A204.1 (cell line): ENCODE measurements around the gene TMIGD1.
"Not testable (repeated sequence)": the region's sequence is repeated elsewhere in the genome, so short reads cannot be mapped to it uniquely, and the experiment has no call there.

Experiments
- FAIRE-seq: peaks from 2 replicates; lab custom pipeline; 2012; peaks lifted over from hg19 to GRCh38; lab: Jason Lieb, UNC

The TMIGD1 gene

DNA sequence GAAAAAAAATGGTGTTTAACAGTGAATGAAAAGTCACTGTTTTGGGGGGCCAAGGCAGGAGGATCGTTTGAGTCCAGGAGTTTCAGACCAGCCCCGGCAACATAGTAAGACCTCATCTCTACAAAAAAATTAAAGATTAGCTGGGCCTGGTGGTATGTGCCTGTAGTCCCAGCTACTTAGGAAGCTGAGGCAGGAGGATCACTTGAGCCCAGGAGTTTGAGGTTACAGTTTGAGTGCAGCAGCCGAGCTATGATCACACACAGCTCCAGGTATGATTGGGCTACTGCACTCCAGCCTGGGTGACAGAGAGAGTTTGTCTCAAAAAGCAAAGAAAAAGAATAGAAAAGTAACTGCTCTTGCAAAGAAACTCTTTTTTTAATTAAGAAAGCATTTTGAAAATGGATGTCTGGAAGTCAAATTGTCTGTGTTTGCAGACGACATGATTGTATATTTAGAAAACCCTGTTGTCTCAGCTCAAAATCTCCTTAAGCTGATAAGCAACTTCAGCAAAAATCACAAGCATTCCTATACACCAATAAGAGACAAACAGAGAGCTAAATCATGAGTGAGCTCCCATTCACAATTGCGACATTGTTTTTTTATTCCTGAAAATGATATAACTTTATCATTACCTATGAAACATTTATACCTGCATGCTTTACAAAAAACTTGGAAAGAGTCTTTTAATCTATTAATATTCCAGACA is 24.4 kb upstream of the TMIGD1 start:
- FAIRE-seq: no peak

DNA sequence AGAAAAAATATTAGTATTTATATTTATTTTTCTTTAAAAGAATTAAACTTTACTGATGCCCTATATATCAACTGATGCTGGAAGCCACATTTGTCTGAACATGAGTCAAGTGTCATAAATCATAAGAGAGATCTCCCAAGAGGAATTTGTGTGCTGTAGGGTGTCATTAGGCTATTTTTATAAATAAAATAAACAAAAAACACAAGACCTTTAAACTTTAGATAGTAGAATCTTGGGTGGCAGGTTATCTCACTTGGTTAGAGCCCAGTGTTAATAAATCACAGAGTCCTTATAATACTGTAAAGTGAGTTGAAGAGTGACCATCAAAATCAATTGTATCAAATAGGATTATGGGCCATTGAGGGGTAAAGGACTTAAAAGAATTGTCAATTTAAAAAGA is 23.6 kb upstream of the TMIGD1 start:
- no peak for FAIRE-seq

DNA sequence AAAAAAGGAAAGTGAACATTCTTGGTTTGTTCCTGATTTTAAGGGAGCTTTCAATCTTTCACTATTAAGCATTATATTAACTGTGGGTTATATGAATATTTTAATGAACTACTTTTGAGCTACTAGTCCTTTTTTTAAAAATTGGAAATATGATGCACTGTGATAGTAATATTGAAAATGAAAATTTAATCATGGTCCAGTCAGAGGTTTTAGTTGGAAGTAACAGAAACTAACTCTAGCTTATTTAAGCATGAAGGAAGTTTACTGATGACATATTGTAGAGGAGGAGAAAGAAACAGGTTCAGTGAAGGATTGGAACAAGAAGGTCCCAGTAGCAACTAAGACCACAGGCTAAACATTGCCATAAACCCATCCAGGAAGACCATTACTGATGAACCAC is 20.8 kb upstream of the TMIGD1 start:
- no peak for FAIRE-seq

DNA sequence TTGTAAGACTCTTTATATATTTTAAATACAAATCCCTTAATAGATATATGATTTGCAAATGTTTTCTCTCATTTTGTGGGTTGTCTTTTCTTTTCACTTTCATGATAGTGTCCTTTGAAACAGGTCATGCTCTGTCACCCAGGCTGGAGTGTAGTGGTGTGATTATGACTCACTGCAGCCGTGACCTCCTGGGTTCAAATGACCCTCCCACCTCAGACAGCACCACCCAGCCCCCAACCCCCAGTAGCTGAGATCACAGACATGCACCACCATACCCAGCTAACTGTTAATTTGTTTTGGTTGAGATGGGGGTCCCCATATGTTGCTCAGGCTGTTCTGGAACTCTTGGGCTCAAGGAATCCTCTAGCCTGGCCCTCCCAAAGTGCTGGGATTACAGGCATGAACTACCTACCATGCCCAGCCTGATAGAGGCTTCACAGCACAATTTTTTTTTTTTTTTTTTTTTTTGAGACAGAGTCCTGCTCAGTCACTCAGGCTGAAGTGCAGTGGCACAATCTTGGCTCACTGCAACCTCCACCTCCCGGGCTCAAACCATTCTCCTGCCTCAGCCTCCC is 18.5 kb upstream of the TMIGD1 start:
- FAIRE-seq: no peak

DNA sequence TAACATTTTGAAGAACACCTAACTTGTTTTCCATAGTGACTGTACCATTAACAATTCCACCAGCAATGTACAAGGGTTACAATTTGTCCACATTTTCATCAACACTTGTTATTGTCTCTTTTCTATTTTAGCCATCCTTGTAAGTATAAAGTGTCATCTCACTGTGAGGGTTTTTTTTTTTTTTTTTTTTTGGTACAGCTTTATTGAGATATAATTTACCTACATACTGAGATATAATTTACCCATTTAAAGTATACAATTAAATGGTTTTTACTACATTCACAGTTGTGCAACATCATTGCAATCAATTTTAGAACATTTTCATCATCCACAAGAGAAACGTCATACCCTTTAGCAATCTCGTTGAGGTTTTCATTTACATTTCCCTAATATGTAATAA is 17.9 kb upstream of the TMIGD1 start:
- no peak for FAIRE-seq

DNA sequence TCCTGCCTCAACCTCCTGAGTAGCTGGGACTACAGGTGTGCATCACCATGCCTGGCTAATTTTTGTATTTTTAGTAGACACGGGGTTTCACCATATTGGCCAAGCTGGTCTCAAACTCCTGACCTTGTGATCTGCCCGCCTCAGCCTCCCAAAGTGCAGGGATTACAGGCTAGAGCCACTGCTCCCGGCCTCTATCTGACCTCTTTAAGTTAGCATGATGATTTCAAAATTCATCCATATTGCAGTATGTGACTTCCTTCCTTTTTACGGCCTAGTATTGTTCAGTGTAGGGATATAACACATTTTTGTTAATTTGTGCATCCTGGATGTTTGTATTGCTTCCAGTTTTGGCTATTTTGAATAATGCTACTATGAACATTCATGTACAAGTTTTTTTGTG is 17.4 kb upstream of the TMIGD1 start:
- not testable (repeated sequence) for FAIRE-seq

DNA sequence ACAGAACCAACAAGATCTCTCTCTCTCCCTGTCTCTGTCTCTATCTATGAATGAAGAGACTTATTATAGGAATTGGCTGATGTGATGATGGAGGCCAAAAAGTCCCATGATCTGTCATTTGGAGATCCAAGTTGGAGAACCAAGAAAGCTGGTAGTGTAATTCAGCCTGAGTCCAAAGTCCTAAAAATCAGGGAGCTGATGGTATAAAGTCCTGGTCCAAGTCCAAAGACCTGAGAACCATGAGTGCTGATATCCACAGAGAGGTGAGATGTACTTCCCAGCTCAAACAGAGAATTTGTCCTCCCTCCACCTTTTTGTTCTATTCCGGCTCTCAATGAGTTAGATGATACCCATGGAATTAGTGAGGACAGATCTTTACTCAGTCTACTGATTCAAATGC is 15.4 kb upstream of the TMIGD1 start:
- no peak for FAIRE-seq

DNA sequence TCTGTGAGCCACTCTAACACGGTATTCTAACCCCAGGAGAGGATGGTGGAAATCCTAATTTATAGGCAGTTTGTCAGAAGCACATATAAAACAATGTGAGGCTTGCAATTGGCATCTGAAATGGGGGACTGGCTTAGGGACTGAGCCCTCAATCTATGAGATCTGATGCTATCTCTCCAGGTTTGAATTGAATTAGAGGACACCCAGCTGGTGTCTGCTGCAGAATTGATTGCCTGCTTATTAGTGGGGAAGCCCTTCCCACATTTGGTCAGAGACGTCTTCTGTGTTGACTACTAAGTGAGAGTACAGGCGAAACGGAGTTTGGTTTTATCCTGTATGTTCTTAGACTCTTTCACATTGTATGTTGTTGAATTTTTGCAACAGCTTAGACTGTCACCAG is 13.6 kb upstream of the TMIGD1 start:
- FAIRE-seq: no peak

DNA sequence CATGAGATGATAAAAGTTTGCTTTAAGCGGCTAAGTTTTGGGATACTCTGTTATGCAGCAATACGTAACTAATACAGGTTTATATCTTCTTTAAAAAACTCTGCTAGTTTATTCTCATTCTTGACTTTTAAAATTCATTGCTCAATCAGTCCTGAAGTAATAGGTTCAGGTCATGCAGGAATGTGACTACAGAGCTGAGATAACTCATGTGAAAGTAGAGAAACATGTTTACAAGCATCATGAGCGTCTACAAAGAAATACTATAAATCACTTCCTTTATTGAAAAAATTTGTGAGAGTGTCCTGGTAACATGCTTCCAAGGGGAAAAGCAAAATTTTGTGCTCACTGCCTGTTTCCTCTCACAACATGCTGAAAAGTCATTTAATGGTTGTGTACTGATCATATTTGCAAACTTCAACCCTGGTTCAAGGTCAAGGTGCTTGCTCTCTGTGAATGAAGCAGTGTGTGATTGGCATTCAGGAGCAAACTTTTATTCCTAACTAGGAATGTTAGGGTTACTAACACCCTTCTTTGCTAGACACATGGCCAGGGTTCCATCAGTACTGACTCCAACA is 12.5 kb upstream of the TMIGD1 start:
- no peak for FAIRE-seq

DNA sequence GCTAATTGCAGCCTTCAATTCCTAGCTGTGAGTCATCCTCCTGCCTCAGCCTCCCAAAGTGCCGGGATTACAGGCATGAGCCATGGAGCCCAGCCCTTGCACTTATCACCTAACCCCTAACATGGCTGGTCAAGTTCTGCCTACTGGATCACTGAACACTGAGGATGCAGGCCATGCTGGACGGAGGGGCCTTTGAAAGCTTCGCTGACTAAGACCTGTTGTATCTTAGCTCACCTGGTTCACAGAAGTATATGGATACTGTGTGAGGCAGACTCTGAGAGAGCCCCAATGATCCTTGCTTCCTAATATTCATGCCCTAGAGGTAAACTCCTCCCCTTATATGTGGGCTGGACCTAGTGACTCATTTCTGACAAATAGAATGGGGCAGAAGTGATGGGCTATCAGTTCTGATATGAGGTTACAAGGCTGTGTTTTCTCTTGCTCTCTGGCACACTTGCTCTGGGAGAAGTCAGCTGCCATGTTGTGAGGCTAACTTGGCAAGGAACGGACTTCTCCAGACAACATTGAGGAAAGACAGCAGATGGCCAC is 11.7 kb upstream of the TMIGD1 start:
- no peak for FAIRE-seq

DNA sequence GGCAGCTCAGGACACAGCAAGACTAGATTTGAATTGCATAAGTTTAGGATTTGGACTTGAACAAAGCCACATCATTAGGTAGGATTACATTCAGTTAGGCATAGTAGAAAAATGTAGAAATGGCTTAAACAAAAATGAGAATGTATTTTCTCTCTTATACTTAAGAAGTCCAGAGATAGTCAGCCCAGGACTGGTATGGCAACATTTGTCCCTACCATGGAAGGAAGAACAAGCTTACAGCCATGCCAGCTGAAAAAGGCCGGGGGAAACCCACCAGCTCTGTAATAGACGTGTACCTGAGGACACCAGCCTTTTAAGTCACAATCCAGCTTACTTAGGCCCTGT is 11.2 kb upstream of the TMIGD1 start:
- FAIRE-seq: no peak

DNA sequence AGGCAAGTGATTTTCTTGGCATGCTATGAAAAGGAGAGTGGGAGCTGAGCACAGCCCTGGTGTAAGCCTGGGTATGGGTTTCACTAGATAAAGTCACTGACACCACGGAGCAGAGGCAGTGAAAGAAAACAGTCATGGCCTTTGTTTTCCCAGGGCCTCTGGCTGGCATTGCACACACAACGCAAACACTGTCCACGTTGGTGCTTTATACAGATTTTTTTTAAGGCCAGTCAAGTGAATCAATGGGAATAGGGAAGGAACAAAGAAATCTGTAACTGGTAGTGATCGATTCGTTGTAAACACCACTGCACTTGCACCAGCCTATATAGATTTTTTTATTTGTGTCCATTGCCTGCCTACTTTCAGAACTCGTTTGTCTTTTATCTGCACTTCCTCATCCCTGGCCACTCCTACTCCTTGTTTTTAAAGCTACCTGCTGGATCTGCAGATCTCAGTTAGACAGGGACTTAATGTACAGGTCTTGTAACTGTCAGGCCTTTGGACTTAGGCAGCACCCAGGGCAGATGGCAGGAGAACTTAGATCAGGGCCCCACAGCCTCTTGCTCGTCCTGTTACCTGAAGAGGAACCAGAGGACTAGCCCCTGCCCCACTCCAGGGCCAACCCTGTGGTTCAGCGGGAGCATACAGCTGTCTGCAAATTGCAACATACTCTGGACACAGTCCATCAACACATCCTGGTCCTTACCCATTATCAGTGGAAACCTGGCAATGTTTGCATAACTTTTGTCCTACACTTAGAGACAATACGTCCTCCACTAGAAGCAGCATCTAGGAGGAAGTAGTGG is 10.6 kb upstream of the TMIGD1 start:
- no peak for FAIRE-seq

DNA sequence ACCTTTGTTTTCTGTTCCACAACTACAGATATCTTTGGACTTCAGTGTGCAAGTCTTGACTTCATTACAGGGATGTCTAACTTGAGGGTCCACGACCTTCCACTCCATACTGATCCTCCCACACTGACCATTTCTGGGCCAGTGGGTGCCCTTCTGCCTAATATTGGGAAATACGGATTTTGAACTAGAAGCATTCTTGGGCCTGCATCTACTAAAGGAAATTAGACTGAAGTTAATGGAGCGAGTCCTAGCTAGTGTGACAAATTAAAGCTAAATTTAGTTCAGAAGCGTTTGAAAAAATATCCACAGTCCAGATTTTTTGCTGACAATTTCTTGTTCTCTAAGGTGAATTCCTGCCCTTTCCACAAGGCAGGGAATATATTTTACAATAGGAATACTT is 9.9 kb upstream of the TMIGD1 start:
- FAIRE-seq: no peak

DNA sequence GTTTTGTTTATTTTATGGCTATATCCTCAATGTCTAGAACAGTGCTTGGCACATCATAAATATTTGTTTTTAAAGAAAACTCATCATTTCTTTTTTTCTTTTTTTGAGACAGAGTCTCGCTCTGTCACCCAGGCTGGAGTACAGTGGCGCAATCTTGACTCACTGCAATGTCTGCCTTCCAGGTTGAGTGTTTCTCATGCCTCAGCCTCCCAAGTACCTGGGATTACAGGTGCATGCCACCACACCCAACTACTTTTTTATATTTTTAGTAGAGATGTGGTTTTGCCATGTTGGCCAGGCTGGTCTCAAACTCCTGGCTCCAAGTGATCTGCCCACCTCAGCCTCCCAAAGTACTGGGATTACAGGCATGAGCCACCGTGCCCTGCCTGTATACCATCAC is 9.4 kb upstream of the TMIGD1 start:
- FAIRE-seq: not testable (repeated sequence)

DNA sequence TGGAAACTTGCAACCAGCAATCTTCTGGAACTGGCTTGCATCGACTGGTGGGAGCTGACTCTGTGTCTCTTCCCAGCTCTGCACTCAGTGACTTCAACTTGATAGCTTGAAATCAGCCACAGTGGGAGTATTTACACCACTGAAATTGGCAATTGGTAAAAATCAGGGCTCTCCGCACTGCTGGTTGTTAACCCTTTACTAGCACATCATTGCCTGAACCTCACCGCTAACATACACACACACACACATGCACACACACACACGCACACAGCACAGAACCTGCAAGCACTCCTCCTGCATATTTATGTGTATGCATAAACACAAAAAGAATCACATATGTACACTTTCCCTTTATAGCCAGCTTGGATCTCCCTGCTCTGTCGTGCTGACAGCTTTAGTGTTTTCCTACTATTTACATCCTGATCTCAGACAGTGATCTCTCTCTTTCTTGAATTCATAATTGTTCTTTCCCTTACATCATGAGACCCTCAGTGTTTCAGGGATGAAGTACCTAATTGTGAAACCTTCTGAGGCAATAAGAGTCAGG is 7.9 kb upstream of the TMIGD1 start:
- FAIRE-seq: no peak

DNA sequence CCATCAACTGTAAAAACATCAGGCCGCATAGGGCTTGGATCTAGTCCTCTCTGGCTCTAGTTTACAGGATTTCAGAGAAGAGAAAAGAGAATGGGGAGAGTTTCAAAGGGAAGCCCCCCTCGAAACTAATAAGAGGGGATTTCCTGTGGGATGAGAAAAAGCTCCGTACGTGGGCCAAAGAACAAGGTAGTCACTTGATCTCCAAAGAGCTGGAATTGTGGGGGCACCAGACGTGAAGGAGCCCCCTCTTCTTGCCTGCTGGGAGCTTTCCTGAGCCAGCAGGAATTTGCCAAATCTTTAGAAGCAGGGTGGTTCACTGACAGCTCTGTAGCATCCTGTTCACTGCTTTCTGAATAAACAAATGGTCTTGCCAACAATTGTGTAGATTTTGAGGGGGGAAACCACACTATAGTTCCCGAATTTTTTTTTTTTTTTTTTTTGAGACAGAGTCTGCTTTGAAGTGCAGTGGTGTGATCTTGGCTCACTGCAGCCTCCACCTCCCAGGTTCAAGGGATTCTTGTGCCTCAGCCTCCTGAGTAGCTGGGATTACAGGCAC is 7.0 kb upstream of the TMIGD1 start:
- no peak for FAIRE-seq

DNA sequence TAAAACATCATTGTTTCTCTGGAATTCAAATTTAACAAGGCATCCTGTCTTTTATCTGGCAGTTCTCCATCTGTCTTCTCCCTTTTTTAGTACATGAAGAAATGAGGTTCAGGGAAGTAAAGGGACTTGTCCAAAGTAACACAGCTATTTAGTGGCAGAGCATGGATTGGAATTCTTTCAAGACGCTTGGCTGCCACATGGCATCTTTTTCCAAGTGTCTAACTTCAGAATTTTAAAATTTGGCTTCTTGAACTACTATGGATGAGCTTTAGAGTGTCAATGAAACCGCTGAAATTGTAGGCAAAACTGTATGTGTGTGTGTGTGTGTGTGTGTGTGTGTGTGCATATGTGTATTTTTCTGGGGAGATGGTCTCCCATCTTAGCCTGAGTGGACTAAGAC is 5.2 kb upstream of the TMIGD1 start:
- no peak for FAIRE-seq

DNA sequence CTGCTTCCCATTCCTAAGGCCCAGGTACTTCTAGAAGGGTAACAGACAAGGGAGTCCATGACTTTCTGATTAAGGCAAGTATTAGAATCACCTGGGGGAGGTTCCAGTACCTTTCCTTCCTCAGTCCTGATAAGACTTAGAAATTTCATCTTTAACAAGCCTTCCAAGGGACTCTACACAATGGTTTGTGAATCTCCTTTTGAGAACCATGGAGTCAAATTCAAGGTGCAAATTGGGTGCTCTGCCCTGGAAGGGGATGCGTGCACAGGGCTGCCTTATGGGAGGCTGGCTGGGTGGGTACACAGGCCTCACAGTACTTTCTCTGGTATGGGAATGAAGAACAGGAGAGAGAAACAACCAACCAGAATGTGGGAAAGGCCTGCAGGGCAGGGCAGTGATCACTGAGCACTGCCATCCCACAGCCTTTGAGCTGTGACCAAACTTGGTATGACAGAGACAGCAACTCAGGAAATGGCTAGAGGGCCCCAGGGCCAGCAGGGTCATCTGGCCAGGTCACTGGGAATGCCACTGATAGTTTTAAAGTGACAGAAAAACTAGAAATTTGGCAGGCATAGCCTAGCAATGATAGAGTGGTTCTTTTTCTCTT is 3.6 kb upstream of the TMIGD1 start:
- no peak for FAIRE-seq

DNA sequence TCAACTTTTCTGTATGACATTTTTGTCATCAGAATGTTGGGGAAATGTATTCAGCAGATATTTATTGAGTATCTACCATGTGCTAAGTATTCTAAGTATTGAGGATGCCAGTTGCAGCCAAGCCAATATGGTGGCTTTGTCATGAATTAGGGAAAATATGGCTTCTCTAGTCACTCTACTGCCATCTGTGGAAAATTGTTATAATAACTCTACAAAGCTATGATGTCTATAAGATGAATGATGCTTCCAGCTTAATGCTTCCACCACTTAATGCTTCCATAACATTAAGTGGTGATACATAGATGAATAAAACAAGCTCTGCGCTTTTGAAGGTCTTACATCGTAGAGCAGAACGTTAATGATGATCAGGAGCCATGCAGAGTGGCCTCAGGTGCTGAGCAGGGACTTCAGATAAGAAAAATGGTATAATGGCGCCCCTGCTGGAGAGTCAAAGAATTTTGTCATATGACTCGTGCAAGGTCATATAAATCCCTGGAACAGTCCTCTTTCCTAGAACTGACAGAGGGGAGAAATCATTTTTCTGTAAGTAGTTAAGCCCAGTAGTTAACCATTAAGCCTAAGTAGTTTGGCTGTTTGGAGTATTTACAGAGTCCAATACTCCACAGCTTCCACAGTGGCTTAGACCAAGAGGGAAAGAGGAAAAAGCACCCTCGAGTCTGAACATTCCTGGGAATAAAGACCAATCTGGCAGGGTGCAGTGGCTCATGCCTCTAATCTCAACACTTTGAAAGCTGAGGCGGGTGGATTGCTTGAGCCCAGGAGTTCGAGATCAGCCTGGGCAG is 2.7 kb upstream of the TMIGD1 start:
- no peak for FAIRE-seq

DNA sequence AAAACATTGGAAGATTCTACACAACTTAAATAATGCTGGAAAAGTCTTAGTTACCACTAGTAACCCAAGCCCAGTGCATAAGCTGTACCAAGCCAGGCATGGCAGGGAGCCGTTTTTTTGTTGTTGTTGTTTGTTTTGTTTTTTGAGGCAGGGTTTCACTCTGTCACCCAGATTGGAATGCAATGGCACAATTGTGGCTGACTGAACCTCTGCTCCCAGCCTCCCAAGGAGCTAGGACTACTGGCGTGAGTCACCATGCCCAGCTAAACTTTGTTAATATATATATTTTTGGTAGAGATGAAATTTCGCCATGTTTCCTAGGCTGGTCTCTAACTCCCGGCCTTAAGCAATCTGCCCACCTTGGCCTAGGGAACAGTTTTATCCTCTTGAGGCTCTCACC is 564 bp upstream of the TMIGD1 start:
- FAIRE-seq: no peak

DNA sequence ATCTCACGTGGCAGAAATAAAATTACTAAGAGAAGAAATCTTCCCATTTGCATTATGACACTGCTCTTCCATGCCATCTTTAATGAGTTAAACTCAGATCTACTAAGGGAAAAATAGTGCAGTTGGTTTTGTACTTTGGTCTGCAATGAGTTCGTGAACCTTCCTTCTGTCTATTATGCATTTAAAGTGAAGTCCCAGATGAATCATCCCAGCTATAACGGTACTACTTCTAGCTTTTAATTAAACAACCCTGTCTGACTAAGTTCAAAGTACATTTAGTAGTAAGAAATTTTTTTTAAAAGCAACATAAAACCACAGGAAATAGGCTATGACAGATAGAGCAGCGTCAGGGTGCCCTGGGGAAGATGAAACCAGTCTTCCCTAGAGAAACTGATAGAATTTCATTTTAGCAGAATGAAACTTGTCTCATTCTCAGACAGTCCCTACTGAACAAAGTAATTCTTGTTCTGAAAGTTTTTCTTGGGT is 1.8 kb downstream of the TMIGD1 start:
- no peak for FAIRE-seq
